H9 (cell line): ENCODE results near the gene SPTA1. TPM values are rescaled to one million over a fixed set of nuclear protein-coding genes. Genes with fewer than 3 reads are reported as not detected.

Experiments used
- DNase-seq: peaks from one replicate; pipeline ENCODE4 v3.0.0-alpha.2; 2017
- H2AFZ ChIP-seq: one replicate; pipeline ENCODE4 v1.6.1; 2013; ENCODE audit warnings: mild to moderate bottlenecking, low read length, control low read depth, moderate library complexity
- H2AK5ac ChIP-seq: 2 replicates; pipeline ENCODE4 v1.6.1; 2013; ENCODE audit warnings: low read length, control low read depth, mixed read lengths; ENCODE audit not compliant: insufficient read length
- H2BK120ac ChIP-seq: one replicate; pipeline ENCODE4 v1.6.1; 2013; ENCODE audit warnings: low read depth, mild to moderate bottlenecking, low read length, control low read depth, inconsistent platforms; ENCODE audit not compliant: poor library complexity, severe bottlenecking
- H2BK12ac ChIP-seq: 2 replicates; pipeline ENCODE4 v1.6.1; 2013; ENCODE audit warnings: low read length, control low read depth, mixed read lengths, low read depth; ENCODE audit not compliant: insufficient read length
- H2BK15ac ChIP-seq: 2 replicates; pipeline ENCODE4 v1.6.1; 2013; ENCODE audit warnings: low read depth, low read length, control low read depth
- H2BK20ac ChIP-seq: one replicate; pipeline ENCODE4 v1.6.1; 2013; ENCODE audit warnings: low read depth, mild to moderate bottlenecking, low read length, control low read depth, inconsistent platforms; ENCODE audit not compliant: poor library complexity, severe bottlenecking
- H2BK5ac ChIP-seq: 2 replicates; pipeline ENCODE4 v1.6.1; 2013; ENCODE audit warnings: low read length, control low read depth, mixed read lengths; ENCODE audit not compliant: insufficient read length
- H3K14ac ChIP-seq: 2 replicates; pipeline ENCODE4 v1.6.1; 2013; ENCODE audit warnings: low read length, control low read depth; ENCODE audit not compliant: insufficient read depth
- H3K18ac ChIP-seq: 2 replicates; pipeline ENCODE4 v1.6.1; 2013; ENCODE audit warnings: low read depth, mild to moderate bottlenecking, mixed read lengths, low read length, control low read depth; ENCODE audit not compliant: insufficient read length
- H3K23ac ChIP-seq: 2 replicates; pipeline ENCODE4 v1.6.1; 2013; ENCODE audit warnings: low read length, control low read depth, mixed read lengths, low read depth; ENCODE audit not compliant: insufficient read length
- H3K23me2 ChIP-seq: 2 replicates; pipeline ENCODE4 v1.6.1; 2013; ENCODE audit warnings: low read depth, mild to moderate bottlenecking, mixed read lengths, low read length, control low read depth; ENCODE audit not compliant: insufficient read length, poor library complexity, severe bottlenecking
- H3K27ac ChIP-seq: 2 replicates; pipeline ENCODE4 v1.5.1; 2013; ENCODE audit warnings: low read length, control low read depth, mixed read lengths, low read depth; ENCODE audit not compliant: insufficient read length
- H3K27me3 ChIP-seq: 2 replicates; pipeline ENCODE4 v1.6.1; 2013; ENCODE audit warnings: low read length, control low read depth, inconsistent platforms; ENCODE audit not compliant: insufficient read depth
- H3K4ac ChIP-seq: 2 replicates; pipeline ENCODE4 v1.6.1; 2013; ENCODE audit warnings: low read depth, mild to moderate bottlenecking, control low read depth, inconsistent platforms, low read length, moderate library complexity
- H3K4me1 ChIP-seq: 2 replicates; pipeline ENCODE4 v1.6.1; 2013; ENCODE audit warnings: low read length, control low read depth, inconsistent platforms; ENCODE audit not compliant: insufficient read depth
- H3K4me2 ChIP-seq: 2 replicates; pipeline ENCODE4 v1.6.1; 2013; ENCODE audit warnings: low read length, control low read depth, mixed read lengths; ENCODE audit not compliant: insufficient read length, insufficient read depth
- H3K56ac ChIP-seq: 2 replicates; pipeline ENCODE4 v1.6.1; 2013; ENCODE audit warnings: low read depth, mild to moderate bottlenecking, mixed read lengths, low read length, control low read depth; ENCODE audit not compliant: insufficient read length
- H3K79me1 ChIP-seq: 2 replicates; pipeline ENCODE4 v1.6.1; 2013; ENCODE audit warnings: low read depth, mild to moderate bottlenecking, moderate library complexity, low read length, control low read depth, inconsistent platforms; ENCODE audit not compliant: insufficient read depth, poor library complexity, severe bottlenecking
- H3K79me2 ChIP-seq: 2 replicates; pipeline ENCODE4 v1.6.1; 2013; ENCODE audit warnings: low read length, control low read depth, inconsistent platforms; ENCODE audit not compliant: insufficient read depth
- H3K9ac ChIP-seq: 2 replicates; pipeline ENCODE4 v1.6.1; 2013; ENCODE audit warnings: low read length, control low read depth, mixed read lengths; ENCODE audit not compliant: insufficient read length; ENCODE audit errors: extremely low read depth
- H3K9me3 ChIP-seq: one replicate; pipeline ENCODE4 v1.6.1; 2013; ENCODE audit warnings: low read depth, low read length, inconsistent platforms; ENCODE audit not compliant: control insufficient read depth
- H3T11ph ChIP-seq: one replicate; pipeline ENCODE4 v1.6.1; 2013; ENCODE audit warnings: mild to moderate bottlenecking, low read length, control low read depth, inconsistent platforms
- H4K20me1 ChIP-seq: one replicate; pipeline ENCODE4 v1.6.1; 2013; ENCODE audit not compliant: control insufficient read depth, insufficient read length, insufficient read depth
- H4K5ac ChIP-seq: 2 replicates; pipeline ENCODE4 v1.6.1; 2013; ENCODE audit warnings: low read depth, mild to moderate bottlenecking, mixed read lengths, low read length, control low read depth; ENCODE audit not compliant: insufficient read length
- H4K8ac ChIP-seq: replicated peaks from 2 replicates; pipeline ENCODE4 v1.6.1; 2013; ENCODE audit warnings: low read length, control low read depth, mixed read lengths, low read depth; ENCODE audit not compliant: insufficient read length
- H4K91ac ChIP-seq: 2 replicates; pipeline ENCODE4 v1.6.1; 2013; ENCODE audit warnings: low read depth, mild to moderate bottlenecking, moderate library complexity, mixed read lengths, low read length, control low read depth; ENCODE audit not compliant: insufficient read length
- H3K27ac Mint-ChIP-seq, 3 experiments: 2 replicates in 2 of 3; 3 replicates in 1 of 3; pipeline ENCODE4 v1.8.0; 2020 to 2021; ENCODE audit warnings: mixed read lengths in 3 of 3, mild to moderate bottlenecking in 1 of 3, moderate library complexity in 1 of 3
- H3K27me3 Mint-ChIP-seq: 2 replicates; pipeline ENCODE4 v1.8.0; 2021; ENCODE audit warnings: low read depth, mild to moderate bottlenecking, moderate library complexity, mixed read lengths
- H3K36me3 Mint-ChIP-seq, 3 experiments: 2 replicates in 2 of 3; 3 replicates in 1 of 3; pipeline ENCODE4 v1.8.0; 2020 to 2021; ENCODE audit warnings: low read depth in 3 of 3, mixed read lengths in 3 of 3; ENCODE audit not compliant: insufficient read depth in 1 of 3
- H3K4me1 Mint-ChIP-seq, 2 experiments: 2 replicates each; pipeline ENCODE4 v1.8.0; 2020; ENCODE audit warnings: mixed read lengths in 2 of 2
- H3K4me3 Mint-ChIP-seq, 2 experiments: 2 replicates in 1 of 2; 3 replicates in 1 of 2; pipeline ENCODE4 v1.8.0; 2020 to 2021; ENCODE audit warnings: mild to moderate bottlenecking in 2 of 2, mixed read lengths in 2 of 2, moderate library complexity in 1 of 2
- H3K9me3 Mint-ChIP-seq, 2 experiments: 2 replicates in 1 of 2; 3 replicates in 1 of 2; pipeline ENCODE4 v1.8.0; 2020; ENCODE audit warnings: mild to moderate bottlenecking in 2 of 2, mixed read lengths in 2 of 2, moderate library complexity in 1 of 2
- WGBS: extraction: QIAGEN DNeasy Blood & Tissue Kit; methylation state at CpG from one replicate; pipeline ENCODE4 v1.1.7; 2013; ENCODE audit warnings: missing lambda C conversion rate, low lambda C conversion rate, mixed read lengths; ENCODE audit not compliant: insufficient read length; ENCODE audit errors: extremely low coverage; 5-methylcytosine and 5-hydroxymethylcytosine counted together
- total RNA-seq: library from RNA; stranded (reverse); gene quantifications from 2 replicates; pipeline ENCODE4 v1.2.1, GENCODE V29; 2021
- TF ChIP-seq, protein P1 (sequence below): fragments of 200-600 bp; sonication (generic); conservative IDR thresholded peaks from 3 replicates; pipeline ENCODE4 v1.8.0; 2021; ENCODE audit warnings: antibody characterized with exemption, mild to moderate bottlenecking

Gene SPTA1
- total RNA-seq, 1 experiment from 2014 or later: not detected

- Histone ChIP-seq H2BK120ac (no peak overlapping the region), H3K27ac (no peak overlapping the region), H2BK12ac (no peak overlapping the region), H2BK5ac (no peak overlapping the region), H3K4me1 (no peaks in the 10 kb centered on the region), H4K20me1 (no peaks in the 10 kb centered on the region), H3K18ac (no peak overlapping the region), H4K91ac (no peak overlapping the region), H4K8ac (no peak overlapping the region), H2AK5ac (no peak overlapping the region), H3K23ac (no peak overlapping the region), H2BK20ac (no peak overlapping the region), H3K4me2 (no peak overlapping the region), H3K79me2 (no peaks in the 10 kb centered on the region), H3T11ph (no peak overlapping the region), H3K4ac (no peak overlapping the region), H3K23me2 (no peaks in the 10 kb centered on the region), H3K14ac (no peak overlapping the region), H2AFZ (no peak overlapping the region), H3K9me3 (no peaks in the 10 kb centered on the region), H3K79me1 (no peaks in the 10 kb centered on the region), H3K9ac (no peak overlapping the region), H4K5ac (no peak overlapping the region), H2BK15ac (no peak overlapping the region), H3K56ac (no peak overlapping the region), H3K27me3 (no peaks in the 10 kb centered on the region)
- DNase-seq: no peak
- Mint-ChIP-seq H3K27ac (no peak overlapping the region), H3K4me1 (no peaks in the 10 kb centered on the region), H3K27me3 (no peaks in the 10 kb centered on the region), H3K36me3 (no peaks in the 10 kb centered on the region), H3K4me3 (no peak overlapping the region), H3K9me3 (no peaks in the 10 kb centered on the region)
- TF ChIP-seq, protein P1, sequence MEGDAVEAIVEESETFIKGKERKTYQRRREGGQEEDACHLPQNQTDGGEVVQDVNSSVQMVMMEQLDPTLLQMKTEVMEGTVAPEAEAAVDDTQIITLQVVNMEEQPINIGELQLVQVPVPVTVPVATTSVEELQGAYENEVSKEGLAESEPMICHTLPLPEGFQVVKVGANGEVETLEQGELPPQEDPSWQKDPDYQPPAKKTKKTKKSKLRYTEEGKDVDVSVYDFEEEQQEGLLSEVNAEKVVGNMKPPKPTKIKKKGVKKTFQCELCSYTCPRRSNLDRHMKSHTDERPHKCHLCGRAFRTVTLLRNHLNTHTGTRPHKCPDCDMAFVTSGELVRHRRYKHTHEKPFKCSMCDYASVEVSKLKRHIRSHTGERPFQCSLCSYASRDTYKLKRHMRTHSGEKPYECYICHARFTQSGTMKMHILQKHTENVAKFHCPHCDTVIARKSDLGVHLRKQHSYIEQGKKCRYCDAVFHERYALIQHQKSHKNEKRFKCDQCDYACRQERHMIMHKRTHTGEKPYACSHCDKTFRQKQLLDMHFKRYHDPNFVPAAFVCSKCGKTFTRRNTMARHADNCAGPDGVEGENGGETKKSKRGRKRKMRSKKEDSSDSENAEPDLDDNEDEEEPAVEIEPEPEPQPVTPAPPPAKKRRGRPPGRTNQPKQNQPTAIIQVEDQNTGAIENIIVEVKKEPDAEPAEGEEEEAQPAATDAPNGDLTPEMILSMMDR: no peak
- WGBS: no CpG with 5 or more reads among the region's 2 CpGs
These were observed 122.7 kb downstream of the SPTA1 start for GRCh38 chr1:158563853-158564252.

Other genes with a start within 250 kb of the SPTA1 start
- gene OR10K1, start 224.9 kb downstream of the SPTA1 start, total RNA-seq: not detected in 2 replicates
- gene OR10R2, start 214.5 kb downstream of the SPTA1 start, total RNA-seq: not detected in 2 replicates
- not detected in 2 replicates for gene OR6Y1, start 132.3 kb downstream of the SPTA1 start, total RNA-seq
- not detected in 2 replicates for gene OR6P1, start 116.1 kb downstream of the SPTA1 start, total RNA-seq
- gene OR10X1, start 106.8 kb downstream of the SPTA1 start, total RNA-seq: not detected in 2 replicates
- gene OR10Z1, start 81.4 kb downstream of the SPTA1 start, total RNA-seq: not detected in 2 replicates
- gene OR6K2, start 13.9 kb upstream of the SPTA1 start, total RNA-seq: not detected in 2 replicates
- gene OR6K3, start 34.0 kb upstream of the SPTA1 start, total RNA-seq: not detected in 2 replicates
- gene OR6K6, start 68.0 kb upstream of the SPTA1 start, total RNA-seq: not detected in 2 replicates
- gene OR6N1, start 85.5 kb upstream of the SPTA1 start, total RNA-seq: not detected in 2 replicates
- not detected in 2 replicates for gene OR6N2, start 94.5 kb upstream of the SPTA1 start, total RNA-seq
- not detected in 2 replicates for gene MNDA, start 144.6 kb upstream of the SPTA1 start, total RNA-seq
- not detected in 2 replicates for gene PYHIN1, start 244.8 kb upstream of the SPTA1 start, total RNA-seq